DMS153 treated with DMSO at 0.1 percent for 48 hours (cell line): ENCODE results near the gene MSANTD2.

Source experiments
- DNase-seq: peaks from one replicate; lab custom pipeline; 2025; ENCODE audit not compliant: unreplicated experiment; lab: John Stamatoyannopoulos, UW

MSANTD2 gene

GRCh38 chr11:124737638-124738305 lies 62.4 kb downstream of the MSANTD2 start:
- no peak for DNase-seq

GRCh38 chr11:124736736-124737135 lies 63.5 kb downstream of the MSANTD2 start:
- no peak for DNase-seq

GRCh38 chr11:124732230-124732629 lies 68.0 kb downstream of the MSANTD2 start:
- no peak for DNase-seq

GRCh38 chr11:124729571-124729970 lies 70.6 kb downstream of the MSANTD2 start:
- DNase-seq: no peak

GRCh38 chr11:124728134-124728533 lies 72.1 kb downstream of the MSANTD2 start:
- DNase-seq: no peak

- no peak for DNase-seq
Observed at GRCh38 chr11:124727474-124727873, 72.7 kb downstream of the MSANTD2 start.

GRCh38 chr11:124725719-124726105 lies 74.5 kb downstream of the MSANTD2 start:
- no peak for DNase-seq

GRCh38 chr11:124724979-124725718 lies 75.1 kb downstream of the MSANTD2 start:
- DNase-seq: no peak

- DNase-seq: no peak
Observed at GRCh38 chr11:124722176-124722575, 78.0 kb downstream of the MSANTD2 start.

- DNase-seq: no peak
Observed at GRCh38 chr11:124719534-124719933, 80.7 kb downstream of the MSANTD2 start.

- no peak for DNase-seq
Observed at GRCh38 chr11:124718801-124719200, 81.4 kb downstream of the MSANTD2 start.

- no peak for DNase-seq
Observed at GRCh38 chr11:124717786-124718651, 82.2 kb downstream of the MSANTD2 start.

- no peak for DNase-seq
Observed at GRCh38 chr11:124717421-124717785, 82.8 kb downstream of the MSANTD2 start.

- no peak for DNase-seq
Observed at GRCh38 chr11:124716591-124716990, 83.6 kb downstream of the MSANTD2 start.
